Renal cortex interstitium (tissue), 11 donors: ENCODE data around the gene NT5C2. TPM values are rescaled to one million over a fixed set of nuclear protein-coding genes. Genes with fewer than 3 reads are reported as not detected.
"Not testable (repeated sequence)": the region's sequence is repeated elsewhere in the genome, so short reads cannot be mapped to it uniquely, and the experiment has no call there.

ENCODE experiments used
- DNase-seq, 11 donors: peaks; one replicate each; pipeline ENCODE4 v3.0.0-alpha.2; 2013; ENCODE audit warnings: low read depth in 9 of 11, low spot score in 4 of 11; ENCODE audit errors: extremely low read depth in 1 of 11
- polyA plus RNA-seq, 3 donors: library from polyadenylated mRNA; unstranded; fragments of 120-200 nt; gene quantifications; one replicate each; pipeline ENCODE4 v1.2.1, GENCODE V29; 2013; ENCODE audit not compliant: insufficient read length in 3 of 3

The NT5C2 gene
- polyA plus RNA-seq, 3 donors: 99.2 to 123 (median 105) TPM

GRCh38 chr10:103177123-103177522 is 15.9 kb downstream of the NT5C2 start:
- no peak for DNase-seq

- DNase-seq: no peak
Measured at GRCh38 chr10:103175580-103176285, 17.3 kb downstream of the NT5C2 start.

- DNase-seq: not testable (repeated sequence)
Measured at GRCh38 chr10:103174324-103174723, 18.7 kb downstream of the NT5C2 start.

- no peak for DNase-seq
Measured at GRCh38 chr10:103171278-103171677, 21.8 kb downstream of the NT5C2 start.

GRCh38 chr10:103168438-103168837 is 24.6 kb downstream of the NT5C2 start:
- no peak for DNase-seq

GRCh38 chr10:103167554-103167953 is 25.5 kb downstream of the NT5C2 start:
- DNase-seq: not testable (repeated sequence)

GRCh38 chr10:103166523-103166922 is 26.5 kb downstream of the NT5C2 start:
- DNase-seq: no peak

GRCh38 chr10:103163766-103164403 is 29.2 kb downstream of the NT5C2 start:
- DNase-seq: not testable (repeated sequence)

GRCh38 chr10:103157246-103157645 is 35.8 kb downstream of the NT5C2 start:
- DNase-seq: no peak

GRCh38 chr10:103155471-103156085 is 37.5 kb downstream of the NT5C2 start:
- no peak for DNase-seq

- DNase-seq: no peak
Measured at GRCh38 chr10:103154521-103155299, 38.4 kb downstream of the NT5C2 start.

GRCh38 chr10:103153302-103154197 is 39.5 kb downstream of the NT5C2 start:
- peak in 7 of 11 donors; percentile 19 to 54 (median 43) for DNase-seq

GRCh38 chr10:103149991-103150622 is 43.0 kb downstream of the NT5C2 start:
- DNase-seq: no peak

- no peak for DNase-seq
Measured at GRCh38 chr10:103147645-103148044, 45.4 kb downstream of the NT5C2 start.

GRCh38 chr10:103145860-103146466 is 47.1 kb downstream of the NT5C2 start:
- peak in 2 of 11 donors; percentile 33 to 36 for DNase-seq

GRCh38 chr10:103145046-103145445 is 48.0 kb downstream of the NT5C2 start:
- DNase-seq: no peak

- DNase-seq: no peak
Measured at GRCh38 chr10:103144041-103144440, 49.0 kb downstream of the NT5C2 start.

GRCh38 chr10:103143641-103144040 is 49.4 kb downstream of the NT5C2 start:
- not testable (repeated sequence) for DNase-seq
